H1 (cell line): Measurements from ENCODE around the gene ARID1B.
"Not testable (repeated sequence)": the region's sequence is repeated elsewhere in the genome, so short reads cannot be mapped to it uniquely, and the experiment has no call there.

Experiments used
- ATF3 ChIP-seq: IDR thresholded peaks from 2 replicates; pipeline ENCODE4 v1.6.1; 2011; ENCODE audit warnings: low read depth, mild to moderate bottlenecking, low read length; ENCODE audit not compliant: insufficient read depth
- CTCF ChIP-seq, 3 experiments: IDR thresholded peaks; 1 replicate in 2 of 3; 2 replicates in 1 of 3; pipeline versions ENCODE4 v1.5.1 to v1.6.1; 2011; ENCODE audit warnings: low read length in 3 of 3, mild to moderate bottlenecking in 3 of 3, inconsistent platforms in 2 of 3, low read depth in 1 of 3, moderate library complexity in 1 of 3; ENCODE audit not compliant: insufficient read depth in 1 of 3; ENCODE audit errors: control extremely low read depth in 1 of 3
- JUND ChIP-seq: IDR thresholded peaks from 2 replicates; pipeline ENCODE4 v1.6.1; 2011; ENCODE audit warnings: mild to moderate bottlenecking, improper control_type of control experiment, low read length
- POLR2A ChIP-seq, 2 experiments: IDR thresholded peaks; 1 replicate in 1 of 2; 2 replicates in 1 of 2; pipeline ENCODE4 v1.6.1; 2011; ENCODE audit warnings: low read depth in 2 of 2, low read length in 2 of 2, mild to moderate bottlenecking in 2 of 2; ENCODE audit errors: control extremely low read depth in 1 of 2
- POU5F1 ChIP-seq: IDR thresholded peaks from 2 replicates; pipeline ENCODE4 v1.6.1; 2011; ENCODE audit warnings: low read depth, mild to moderate bottlenecking, low read length, moderate library complexity
- SP4 ChIP-seq: IDR thresholded peaks from 2 replicates; pipeline ENCODE4 v1.6.1; 2012; ENCODE audit warnings: low read length, inconsistent platforms
- USF2 ChIP-seq: IDR thresholded peaks from 2 replicates; pipeline ENCODE4 v1.6.1; 2011; ENCODE audit warnings: low read length, improper control_type of control experiment
- YY1 ChIP-seq: IDR thresholded peaks from 2 replicates; pipeline ENCODE4 v1.6.1; 2011; ENCODE audit warnings: low read depth, mild to moderate bottlenecking, low read length
- TF ChIP-seq, protein P1 (sequence below): fragments of 300-600 bp; sonication (generic); IDR thresholded peaks from 2 replicates; pipeline ENCODE4 v1.7.1; 2012; ENCODE audit warnings: low read length, moderate library complexity, mild to moderate bottlenecking, inconsistent platforms; ENCODE audit not compliant: insufficient replicate concordance

GRCh38 chr6:157147054-157148026, 370.2 kb downstream of the ARID1B start:
- TF ChIP-seq USF2; POLR2A (IDR thresholded peaks at IDR 0.05; ENCODE audit: control extremely low read depth in 1 of 2, low read depth in 2 of 2, low read length in 2 of 2); CTCF (IDR thresholded peaks at IDR 0.05; ENCODE audit: control extremely low read depth in 1 of 3, insufficient read depth in 1 of 3, low read depth in 1 of 3, low read length in 3 of 3); ATF3; POU5F1; SP4; YY1; JUND: not testable (repeated sequence)
- TF ChIP-seq, protein P1, sequence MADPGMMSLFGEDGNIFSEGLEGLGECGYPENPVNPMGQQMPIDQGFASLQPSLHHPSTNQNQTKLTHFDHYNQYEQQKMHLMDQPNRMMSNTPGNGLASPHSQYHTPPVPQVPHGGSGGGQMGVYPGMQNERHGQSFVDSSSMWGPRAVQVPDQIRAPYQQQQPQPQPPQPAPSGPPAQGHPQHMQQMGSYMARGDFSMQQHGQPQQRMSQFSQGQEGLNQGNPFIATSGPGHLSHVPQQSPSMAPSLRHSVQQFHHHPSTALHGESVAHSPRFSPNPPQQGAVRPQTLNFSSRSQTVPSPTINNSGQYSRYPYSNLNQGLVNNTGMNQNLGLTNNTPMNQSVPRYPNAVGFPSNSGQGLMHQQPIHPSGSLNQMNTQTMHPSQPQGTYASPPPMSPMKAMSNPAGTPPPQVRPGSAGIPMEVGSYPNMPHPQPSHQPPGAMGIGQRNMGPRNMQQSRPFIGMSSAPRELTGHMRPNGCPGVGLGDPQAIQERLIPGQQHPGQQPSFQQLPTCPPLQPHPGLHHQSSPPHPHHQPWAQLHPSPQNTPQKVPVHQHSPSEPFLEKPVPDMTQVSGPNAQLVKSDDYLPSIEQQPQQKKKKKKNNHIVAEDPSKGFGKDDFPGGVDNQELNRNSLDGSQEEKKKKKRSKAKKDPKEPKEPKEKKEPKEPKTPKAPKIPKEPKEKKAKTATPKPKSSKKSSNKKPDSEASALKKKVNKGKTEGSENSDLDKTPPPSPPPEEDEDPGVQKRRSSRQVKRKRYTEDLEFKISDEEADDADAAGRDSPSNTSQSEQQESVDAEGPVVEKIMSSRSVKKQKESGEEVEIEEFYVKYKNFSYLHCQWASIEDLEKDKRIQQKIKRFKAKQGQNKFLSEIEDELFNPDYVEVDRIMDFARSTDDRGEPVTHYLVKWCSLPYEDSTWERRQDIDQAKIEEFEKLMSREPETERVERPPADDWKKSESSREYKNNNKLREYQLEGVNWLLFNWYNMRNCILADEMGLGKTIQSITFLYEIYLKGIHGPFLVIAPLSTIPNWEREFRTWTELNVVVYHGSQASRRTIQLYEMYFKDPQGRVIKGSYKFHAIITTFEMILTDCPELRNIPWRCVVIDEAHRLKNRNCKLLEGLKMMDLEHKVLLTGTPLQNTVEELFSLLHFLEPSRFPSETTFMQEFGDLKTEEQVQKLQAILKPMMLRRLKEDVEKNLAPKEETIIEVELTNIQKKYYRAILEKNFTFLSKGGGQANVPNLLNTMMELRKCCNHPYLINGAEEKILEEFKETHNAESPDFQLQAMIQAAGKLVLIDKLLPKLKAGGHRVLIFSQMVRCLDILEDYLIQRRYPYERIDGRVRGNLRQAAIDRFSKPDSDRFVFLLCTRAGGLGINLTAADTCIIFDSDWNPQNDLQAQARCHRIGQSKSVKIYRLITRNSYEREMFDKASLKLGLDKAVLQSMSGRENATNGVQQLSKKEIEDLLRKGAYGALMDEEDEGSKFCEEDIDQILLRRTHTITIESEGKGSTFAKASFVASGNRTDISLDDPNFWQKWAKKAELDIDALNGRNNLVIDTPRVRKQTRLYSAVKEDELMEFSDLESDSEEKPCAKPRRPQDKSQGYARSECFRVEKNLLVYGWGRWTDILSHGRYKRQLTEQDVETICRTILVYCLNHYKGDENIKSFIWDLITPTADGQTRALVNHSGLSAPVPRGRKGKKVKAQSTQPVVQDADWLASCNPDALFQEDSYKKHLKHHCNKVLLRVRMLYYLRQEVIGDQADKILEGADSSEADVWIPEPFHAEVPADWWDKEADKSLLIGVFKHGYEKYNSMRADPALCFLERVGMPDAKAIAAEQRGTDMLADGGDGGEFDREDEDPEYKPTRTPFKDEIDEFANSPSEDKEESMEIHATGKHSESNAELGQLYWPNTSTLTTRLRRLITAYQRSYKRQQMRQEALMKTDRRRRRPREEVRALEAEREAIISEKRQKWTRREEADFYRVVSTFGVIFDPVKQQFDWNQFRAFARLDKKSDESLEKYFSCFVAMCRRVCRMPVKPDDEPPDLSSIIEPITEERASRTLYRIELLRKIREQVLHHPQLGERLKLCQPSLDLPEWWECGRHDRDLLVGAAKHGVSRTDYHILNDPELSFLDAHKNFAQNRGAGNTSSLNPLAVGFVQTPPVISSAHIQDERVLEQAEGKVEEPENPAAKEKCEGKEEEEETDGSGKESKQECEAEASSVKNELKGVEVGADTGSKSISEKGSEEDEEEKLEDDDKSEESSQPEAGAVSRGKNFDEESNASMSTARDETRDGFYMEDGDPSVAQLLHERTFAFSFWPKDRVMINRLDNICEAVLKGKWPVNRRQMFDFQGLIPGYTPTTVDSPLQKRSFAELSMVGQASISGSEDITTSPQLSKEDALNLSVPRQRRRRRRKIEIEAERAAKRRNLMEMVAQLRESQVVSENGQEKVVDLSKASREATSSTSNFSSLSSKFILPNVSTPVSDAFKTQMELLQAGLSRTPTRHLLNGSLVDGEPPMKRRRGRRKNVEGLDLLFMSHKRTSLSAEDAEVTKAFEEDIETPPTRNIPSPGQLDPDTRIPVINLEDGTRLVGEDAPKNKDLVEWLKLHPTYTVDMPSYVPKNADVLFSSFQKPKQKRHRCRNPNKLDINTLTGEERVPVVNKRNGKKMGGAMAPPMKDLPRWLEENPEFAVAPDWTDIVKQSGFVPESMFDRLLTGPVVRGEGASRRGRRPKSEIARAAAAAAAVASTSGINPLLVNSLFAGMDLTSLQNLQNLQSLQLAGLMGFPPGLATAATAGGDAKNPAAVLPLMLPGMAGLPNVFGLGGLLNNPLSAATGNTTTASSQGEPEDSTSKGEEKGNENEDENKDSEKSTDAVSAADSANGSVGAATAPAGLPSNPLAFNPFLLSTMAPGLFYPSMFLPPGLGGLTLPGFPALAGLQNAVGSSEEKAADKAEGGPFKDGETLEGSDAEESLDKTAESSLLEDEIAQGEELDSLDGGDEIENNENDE = not testable (repeated sequence)
